ENCODE measurements around the gene CCT8.
"Not testable (repeated sequence)": the region's sequence is repeated elsewhere in the genome, so short reads cannot be mapped to it uniquely, and the experiment has no call there.

CCT8 gene

GRCh38 chr21:29017639-29018237 lies 55.7 kb downstream of the CCT8 start:
- DNase-seq, result no peak

- DNase-seq, result not testable (repeated sequence)
Measured at GRCh38 chr21:29011236-29011635, 62.2 kb downstream of the CCT8 start.

- DNase-seq, result no peak
Measured at GRCh38 chr21:29008367-29008766, 65.1 kb downstream of the CCT8 start.

- DNase-seq, result no peak
Measured at GRCh38 chr21:29007810-29008209, 65.6 kb downstream of the CCT8 start.

GRCh38 chr21:29007135-29007534 lies 66.3 kb downstream of the CCT8 start:
- DNase-seq, result no peak
